Parathyroid adenoma (tissue), 2 donors: ENCODE data around the gene TMEM200B.
"Not testable (repeated sequence)": the region's sequence is repeated elsewhere in the genome, so short reads cannot be mapped to it uniquely, and the experiment has no call there.

Experiments
- H2AFZ ChIP-seq: fragments of 300-600 bp; sonication (generic); one replicate; pipeline ENCODE4 v1.7.0; 2017; ENCODE audit warnings: antibody characterized with exemption, mild to moderate bottlenecking
- H3K27ac ChIP-seq: fragments of 300-600 bp; sonication (generic); one replicate; pipeline ENCODE4 v1.7.0; 2017
- H3K27me3 ChIP-seq: fragments of 300-600 bp; sonication (generic); one replicate; pipeline ENCODE4 v1.7.0; 2017; ENCODE audit warnings: low read length; ENCODE audit not compliant: control insufficient read depth, insufficient read depth
- H3K36me3 ChIP-seq: fragments of 300-600 bp; sonication (generic); one replicate; pipeline ENCODE4 v1.7.0; 2017; ENCODE audit warnings: low read length; ENCODE audit not compliant: control insufficient read depth, insufficient read depth
- H3K4me1 ChIP-seq: fragments of 300-600 bp; sonication (generic); one replicate; pipeline ENCODE4 v1.7.0; 2017; ENCODE audit warnings: control low read depth
- H3K4me2 ChIP-seq: fragments of 300-600 bp; sonication (generic); one replicate; pipeline ENCODE4 v1.7.0; 2017; ENCODE audit warnings: low read length
- H3K4me3 ChIP-seq: fragments of 300-600 bp; sonication (generic); one replicate; pipeline ENCODE4 v1.7.0; 2017; ENCODE audit warnings: low read depth, low read length
- H3K79me2 ChIP-seq: fragments of 300-600 bp; sonication (generic); one replicate; pipeline ENCODE4 v1.7.0; 2017; ENCODE audit warnings: control low read depth
- H3K9ac ChIP-seq: fragments of 300-600 bp; sonication (generic); one replicate; pipeline ENCODE4 v1.7.0; 2017; ENCODE audit warnings: mild to moderate bottlenecking
- H3K9me3 ChIP-seq: fragments of 300-600 bp; sonication (generic); one replicate; pipeline ENCODE4 v1.7.0; 2017; ENCODE audit warnings: low read length; ENCODE audit not compliant: control insufficient read depth
- CTCF ChIP-seq: fragments of 300-600 bp; sonication (generic); IDR thresholded peaks from one replicate; pipeline ENCODE4 v1.7.0; 2017; ENCODE audit warnings: antibody characterized with exemption, mild to moderate bottlenecking
- donor health status: primary hyperparathyroidism.

Gene TMEM200B

GRCh38 chr1:29081201-29081600 lies 42.5 kb downstream of the TMEM200B start:
- no peaks in the 10 kb centered on the region for H3K9me3 ChIP-seq
- no peak overlapping the region for H3K4me3 ChIP-seq
- no peak overlapping the region for H2AFZ ChIP-seq
- TF ChIP-seq CTCF: no peak
- H3K9ac ChIP-seq: no peak overlapping the region
- H3K27ac ChIP-seq: no peak overlapping the region
- H3K4me2 ChIP-seq: no peak overlapping the region
- H3K27me3 ChIP-seq: no peaks in the 10 kb centered on the region
- H3K4me1 ChIP-seq: no peaks in the 10 kb centered on the region
- no peaks in the 10 kb centered on the region for H3K79me2 ChIP-seq
- H3K36me3 ChIP-seq: no peaks in the 10 kb centered on the region

- not testable (repeated sequence) for H3K4me1 ChIP-seq, H3K79me2 ChIP-seq, H3K27me3 ChIP-seq, H2AFZ ChIP-seq, H3K4me3 ChIP-seq, H3K9ac ChIP-seq, H3K9me3 ChIP-seq, H3K27ac ChIP-seq, H3K4me2 ChIP-seq, H3K36me3 ChIP-seq
Observed at GRCh38 chr1:29079916-29080629, 43.6 kb downstream of the TMEM200B start.

- no peak overlapping the region for H2AFZ ChIP-seq
- no peak overlapping the region for H3K27ac ChIP-seq
- no peaks in the 10 kb centered on the region for H3K79me2 ChIP-seq
- no peak overlapping the region for H3K4me3 ChIP-seq
- H3K9ac ChIP-seq: no peak overlapping the region
- H3K36me3 ChIP-seq: no peaks in the 10 kb centered on the region
- no peak for TF ChIP-seq CTCF
- no peak overlapping the region for H3K4me2 ChIP-seq
- H3K27me3 ChIP-seq: no peaks in the 10 kb centered on the region
- no peaks in the 10 kb centered on the region for H3K4me1 ChIP-seq
- H3K9me3 ChIP-seq: no peaks in the 10 kb centered on the region
Observed at GRCh38 chr1:29077155-29077554, 46.5 kb downstream of the TMEM200B start.
